HUES48 (cell line): ENCODE data around the gene PRICKLE1.

ENCODE experiments used
- H3K27ac ChIP-seq: one replicate; pipeline ENCODE4 v1.7.0; 2013; ENCODE audit warnings: low read depth, low read length, inconsistent platforms
- H3K27me3 ChIP-seq: 2 replicates; pipeline ENCODE4 v1.6.1; 2013; ENCODE audit warnings: mild to moderate bottlenecking, low read length; ENCODE audit not compliant: control insufficient read depth, insufficient read depth
- H3K36me3 ChIP-seq: 2 replicates; pipeline ENCODE4 v1.6.1; 2013; ENCODE audit warnings: low read length; ENCODE audit not compliant: control insufficient read depth, insufficient read depth
- H3K4me1 ChIP-seq: 2 replicates; pipeline ENCODE4 v1.6.1; 2013; ENCODE audit warnings: mild to moderate bottlenecking, low read length; ENCODE audit not compliant: control insufficient read depth, insufficient read depth
- H3K4me3 ChIP-seq: 2 replicates; pipeline ENCODE4 v1.5.1; 2013; ENCODE audit warnings: mild to moderate bottlenecking, low read depth, low read length
- H3K9ac ChIP-seq: 2 replicates; pipeline ENCODE4 v1.6.1; 2013; ENCODE audit warnings: mild to moderate bottlenecking, low read depth, low read length, moderate library complexity
- H3K9me3 ChIP-seq: 2 replicates; pipeline ENCODE4 v1.6.1; 2013; ENCODE audit warnings: low read length; ENCODE audit not compliant: control insufficient read depth, insufficient read depth

PRICKLE1 gene

GRCh38 chr12:42495244-42495643 lies 94.3 kb downstream of the PRICKLE1 start:
- no peaks in the 10 kb centered on the region for H3K4me1 ChIP-seq

GRCh38 chr12:42492267-42492666 lies 97.3 kb downstream of the PRICKLE1 start:
- Histone ChIP-seq H3K9me3 (no peaks in the 10 kb centered on the region), H3K36me3 (no peaks in the 10 kb centered on the region), H3K27me3 (peaks cover 16% of the 10 kb centered on the region), H3K27ac (no peak overlapping the region), H3K4me3 (no peak overlapping the region), H3K4me1 (peaks cover 8% of the 10 kb centered on the region), H3K9ac (no peak overlapping the region)

More at GRCh38 chr12:42495244-42495643, 94.3 kb downstream of the PRICKLE1 start:
- no peaks in the 10 kb centered on the region for H3K9me3 ChIP-seq
- no peaks in the 10 kb centered on the region for H3K27me3 ChIP-seq
- H3K4me3 ChIP-seq, result no peak overlapping the region
- no peak overlapping the region for H3K27ac ChIP-seq
- no peak overlapping the region for H3K9ac ChIP-seq
- H3K36me3 ChIP-seq, result no peaks in the 10 kb centered on the region

DNA sequence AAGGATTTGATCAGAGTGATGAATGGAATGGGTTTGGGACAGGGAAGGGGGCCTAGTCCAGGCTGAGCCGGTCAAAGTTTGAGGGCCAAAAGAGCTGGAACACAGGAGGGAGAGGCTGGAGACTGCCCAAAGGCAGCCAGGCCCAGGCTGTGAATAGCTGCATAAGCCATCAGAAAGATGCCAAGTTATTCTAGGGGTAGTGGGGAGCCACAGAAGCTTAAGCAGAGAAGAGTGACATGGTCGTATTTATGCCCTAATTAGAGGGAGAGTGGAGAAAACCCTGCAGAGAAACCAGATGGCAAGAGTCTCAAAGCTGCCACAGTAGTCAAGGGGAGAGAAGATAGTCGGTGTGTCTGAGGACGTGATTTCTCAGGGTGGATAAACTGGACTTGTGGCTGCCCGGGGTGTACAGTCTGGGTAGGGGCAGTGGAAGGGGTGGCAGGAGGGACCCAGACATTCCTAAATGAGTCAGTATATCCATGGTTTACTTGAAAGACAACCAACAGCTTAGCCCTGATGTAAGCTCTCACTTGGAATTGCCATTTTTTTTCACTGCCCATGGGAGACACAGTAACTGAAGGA lies 99.2 kb downstream of the PRICKLE1 start:
- Histone ChIP-seq H3K4me3 (no peak overlapping the region), H3K9me3 (no peaks in the 10 kb centered on the region), H3K27me3 (peaks cover 25% of the 10 kb centered on the region), H3K36me3 (no peaks in the 10 kb centered on the region), H3K9ac (no peak overlapping the region), H3K27ac (no peak overlapping the region), H3K4me1 (peaks cover 25% of the 10 kb centered on the region)

GRCh38 chr12:42486407-42486806 lies 103.1 kb downstream of the PRICKLE1 start:
- Histone ChIP-seq H3K27ac (peak overlapping the region; percentile 93), H3K4me1 (peaks cover 41% of the 10 kb centered on the region), H3K27me3 (peaks cover 37% of the 10 kb centered on the region), H3K9me3 (no peaks in the 10 kb centered on the region), H3K9ac (no peak overlapping the region), H3K4me3 (peak overlapping the region; percentile 31), H3K36me3 (no peaks in the 10 kb centered on the region)

DNA sequence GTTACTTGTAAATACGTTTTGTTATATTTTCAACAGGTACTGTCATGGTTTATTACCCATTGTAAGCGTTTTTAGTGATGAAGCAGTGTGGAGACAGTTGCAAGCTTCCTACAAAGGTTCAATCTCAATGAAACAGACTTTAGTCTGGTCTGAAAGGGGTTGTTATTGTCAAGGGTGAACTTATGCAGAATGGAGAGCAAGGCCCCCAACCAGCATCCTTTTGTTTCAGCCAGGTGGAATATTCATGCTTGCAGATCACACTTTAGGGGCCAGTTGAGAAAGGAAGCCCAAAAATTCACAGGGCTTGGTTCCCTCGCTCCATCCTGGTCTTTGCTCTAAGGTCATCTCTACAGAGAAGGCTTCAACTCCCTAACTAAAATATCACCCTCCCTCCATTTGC lies 103.7 kb downstream of the PRICKLE1 start:
- Histone ChIP-seq H3K9ac (peak overlapping the region; percentile 1; the same call in 1 of the 2 replicates), H3K27ac (peak overlapping the region; percentile 93), H3K9me3 (no peaks in the 10 kb centered on the region), H3K4me1 (peaks cover 47% of the 10 kb centered on the region), H3K36me3 (no peaks in the 10 kb centered on the region), H3K4me3 (peak overlapping the region; percentile 93), H3K27me3 (peaks cover 37% of the 10 kb centered on the region)

GRCh38 chr12:42484996-42485395 lies 104.5 kb downstream of the PRICKLE1 start:
- Histone ChIP-seq H3K27me3 (peaks cover 40% of the 10 kb centered on the region), H3K9ac (no peak overlapping the region), H3K4me1 (peaks cover 52% of the 10 kb centered on the region), H3K36me3 (0 out of 2 replicates have a peak, but pooled peaks cover 2% of the 10 kb centered on the region), H3K9me3 (no peaks in the 10 kb centered on the region), H3K4me3 (peak overlapping the region; percentile 93), H3K27ac (peak overlapping the region; percentile 93)

DNA sequence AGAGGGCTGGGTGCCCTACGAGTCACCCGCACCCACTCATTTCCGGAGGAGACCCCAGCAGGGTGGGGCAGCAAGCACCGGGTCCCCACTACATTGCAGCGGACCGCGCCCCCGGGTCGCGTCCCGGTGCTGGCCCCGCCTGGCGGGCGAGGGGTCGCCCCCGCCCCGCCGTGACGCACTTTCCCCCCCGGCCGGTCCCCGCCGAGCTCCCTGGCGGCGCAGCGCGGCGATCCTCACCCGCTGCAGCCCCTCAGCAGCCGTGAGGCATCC lies 106.1 kb downstream of the PRICKLE1 start:
- Histone ChIP-seq H3K9me3 (no peaks in the 10 kb centered on the region), H3K4me3 (peak overlapping the region; percentile 93), H3K36me3 (0 out of 2 replicates have a peak, but pooled peaks cover 2% of the 10 kb centered on the region), H3K4me1 (peaks cover 60% of the 10 kb centered on the region), H3K27me3 (peaks cover 36% of the 10 kb centered on the region), H3K27ac (peak overlapping the region; percentile 93), H3K9ac (peak overlapping the region; percentile 85)

- Histone ChIP-seq H3K4me3 (peak overlapping the region; percentile 93), H3K9me3 (no peaks in the 10 kb centered on the region), H3K27ac (peak overlapping the region; percentile 93), H3K4me1 (peaks cover 62% of the 10 kb centered on the region), H3K27me3 (peaks cover 31% of the 10 kb centered on the region), H3K9ac (peak overlapping the region; percentile 85), H3K36me3 (0 out of 2 replicates have a peak, but pooled peaks cover 2% of the 10 kb centered on the region)
Observed at GRCh38 chr12:42482748-42483520, 106.6 kb downstream of the PRICKLE1 start.

GRCh38 chr12:42482041-42482747 lies 107.4 kb downstream of the PRICKLE1 start:
- Histone ChIP-seq H3K4me3 (peak overlapping the region; percentile 93), H3K27me3 (peaks cover 24% of the 10 kb centered on the region), H3K9ac (peak overlapping the region; percentile 29), H3K27ac (peak overlapping the region; percentile 48), H3K9me3 (no peaks in the 10 kb centered on the region), H3K36me3 (0 out of 2 replicates have a peak, but pooled peaks cover 2% of the 10 kb centered on the region), H3K4me1 (peaks cover 61% of the 10 kb centered on the region)

GRCh38 chr12:42481368-42481767 lies 108.2 kb downstream of the PRICKLE1 start:
- Histone ChIP-seq H3K4me3 (peak overlapping the region; percentile 93), H3K27me3 (peaks cover 15% of the 10 kb centered on the region), H3K4me1 (peaks cover 52% of the 10 kb centered on the region), H3K9ac (no peak overlapping the region), H3K27ac (peak overlapping the region; percentile 48), H3K9me3 (no peaks in the 10 kb centered on the region), H3K36me3 (0 out of 2 replicates have a peak, but pooled peaks cover 2% of the 10 kb centered on the region)

- Histone ChIP-seq H3K27me3 (peaks cover 15% of the 10 kb centered on the region), H3K36me3 (0 out of 2 replicates have a peak, but pooled peaks cover 2% of the 10 kb centered on the region), H3K9me3 (no peaks in the 10 kb centered on the region), H3K9ac (no peak overlapping the region), H3K27ac (no peak overlapping the region), H3K4me3 (no peak overlapping the region), H3K4me1 (peaks cover 57% of the 10 kb centered on the region)
Observed at GRCh38 chr12:42477941-42478340, 111.6 kb downstream of the PRICKLE1 start.
